Ishikawa (cell line): Measurements from ENCODE around the gene RPL10A.

Source experiments
- CEBPB ChIP-seq: IDR thresholded peaks from 2 replicates; pipeline ENCODE4 v1.6.1; 2012
- CREB1 ChIP-seq: IDR thresholded peaks from 2 replicates; pipeline ENCODE4 v1.6.1; 2012; ENCODE audit warnings: low read depth
- EGR1 ChIP-seq: IDR thresholded peaks from 2 replicates; pipeline ENCODE4 v1.6.1; 2012
- EP300 ChIP-seq: IDR thresholded peaks from 2 replicates; pipeline ENCODE4 v1.6.1; 2012; ENCODE audit warnings: borderline replicate concordance
- FOXM1 ChIP-seq: IDR thresholded peaks from 2 replicates; pipeline ENCODE4 v1.6.1; 2012; ENCODE audit warnings: low read depth, borderline replicate concordance
- MAX ChIP-seq: IDR thresholded peaks from 2 replicates; pipeline ENCODE4 v1.6.1; 2012
- RAD21 ChIP-seq: IDR thresholded peaks from 2 replicates; pipeline ENCODE4 v1.6.1; 2012; ENCODE audit warnings: low read depth
- TAF1 ChIP-seq: IDR thresholded peaks from 2 replicates; pipeline ENCODE4 v1.6.1; 2012; ENCODE audit warnings: low read depth, mild to moderate bottlenecking
- USF1 ChIP-seq: IDR thresholded peaks from 2 replicates; pipeline ENCODE4 v1.6.1; 2012
- TF ChIP-seq, protein P1 (sequence below): IDR thresholded peaks from 2 replicates; pipeline ENCODE4 v1.6.1; 2012; ENCODE audit warnings: low read depth, mild to moderate bottlenecking

DNA sequence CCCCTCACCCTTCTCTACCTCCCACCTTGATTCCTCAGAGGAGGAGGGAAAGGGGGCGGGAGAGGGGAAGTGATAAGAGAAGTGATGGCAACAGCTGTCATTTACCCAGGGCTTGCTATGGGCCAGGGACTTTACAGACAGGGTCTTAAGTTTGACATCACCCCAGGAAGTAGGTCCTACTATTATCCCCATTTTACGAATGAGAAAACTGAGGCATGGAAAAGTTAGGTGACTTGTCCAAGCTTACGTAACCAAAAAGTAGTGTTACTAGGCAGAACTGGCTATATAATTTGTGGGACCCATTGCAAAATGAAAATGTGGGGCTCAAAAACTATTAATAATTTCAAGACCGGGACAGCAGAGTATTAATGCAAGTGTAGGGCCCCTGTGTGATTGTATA, 26.6 kb upstream of the RPL10A start:
- TF ChIP-seq EP300 (no peak), MAX (no peak), FOXM1 (no peak), EGR1 (no peak), RAD21 (no peak), USF1 (no peak), CREB1 (no peak), TAF1 (no peak), CEBPB (no peak)
- TF ChIP-seq, protein P1, sequence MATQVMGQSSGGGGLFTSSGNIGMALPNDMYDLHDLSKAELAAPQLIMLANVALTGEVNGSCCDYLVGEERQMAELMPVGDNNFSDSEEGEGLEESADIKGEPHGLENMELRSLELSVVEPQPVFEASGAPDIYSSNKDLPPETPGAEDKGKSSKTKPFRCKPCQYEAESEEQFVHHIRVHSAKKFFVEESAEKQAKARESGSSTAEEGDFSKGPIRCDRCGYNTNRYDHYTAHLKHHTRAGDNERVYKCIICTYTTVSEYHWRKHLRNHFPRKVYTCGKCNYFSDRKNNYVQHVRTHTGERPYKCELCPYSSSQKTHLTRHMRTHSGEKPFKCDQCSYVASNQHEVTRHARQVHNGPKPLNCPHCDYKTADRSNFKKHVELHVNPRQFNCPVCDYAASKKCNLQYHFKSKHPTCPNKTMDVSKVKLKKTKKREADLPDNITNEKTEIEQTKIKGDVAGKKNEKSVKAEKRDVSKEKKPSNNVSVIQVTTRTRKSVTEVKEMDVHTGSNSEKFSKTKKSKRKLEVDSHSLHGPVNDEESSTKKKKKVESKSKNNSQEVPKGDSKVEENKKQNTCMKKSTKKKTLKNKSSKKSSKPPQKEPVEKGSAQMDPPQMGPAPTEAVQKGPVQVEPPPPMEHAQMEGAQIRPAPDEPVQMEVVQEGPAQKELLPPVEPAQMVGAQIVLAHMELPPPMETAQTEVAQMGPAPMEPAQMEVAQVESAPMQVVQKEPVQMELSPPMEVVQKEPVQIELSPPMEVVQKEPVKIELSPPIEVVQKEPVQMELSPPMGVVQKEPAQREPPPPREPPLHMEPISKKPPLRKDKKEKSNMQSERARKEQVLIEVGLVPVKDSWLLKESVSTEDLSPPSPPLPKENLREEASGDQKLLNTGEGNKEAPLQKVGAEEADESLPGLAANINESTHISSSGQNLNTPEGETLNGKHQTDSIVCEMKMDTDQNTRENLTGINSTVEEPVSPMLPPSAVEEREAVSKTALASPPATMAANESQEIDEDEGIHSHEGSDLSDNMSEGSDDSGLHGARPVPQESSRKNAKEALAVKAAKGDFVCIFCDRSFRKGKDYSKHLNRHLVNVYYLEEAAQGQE = no peak
